BJ (cell line): ENCODE results near the gene ZNF518B. TPM values are rescaled to one million over a fixed set of nuclear protein-coding genes. Genes with fewer than 3 reads are reported as not detected.

ENCODE experiments used
- CTCF ChIA-PET: fragments of 350-600 bp; formaldehyde crosslinking; extraction: SDS; loops from one replicate; lab custom pipeline; 2021; ENCODE audit warnings: antibody characterized with exemption, inconsistent platforms; lab: Yijun Ruan, JAX
- POLR2A ChIA-PET: fragments of 300-600 bp; sonication (Branson Sonifier 250); formaldehyde crosslinking; extraction: SDS; loops from one replicate; lab custom pipeline; 2021; ENCODE audit warnings: antibody characterized with exemption; lab: Charles Lee
- DNase-seq: peaks from one replicate; pipeline ENCODE4 v3.0.0-alpha.2; 2011; ENCODE audit warnings: low read depth
- H3K27me3 ChIP-seq: 2 replicates; pipeline ENCODE4 v1.6.0; 2011; ENCODE audit warnings: low read length; ENCODE audit not compliant: control insufficient read depth, insufficient read depth
- H3K36me3 ChIP-seq: 2 replicates; pipeline ENCODE4 v1.5.1; 2011; ENCODE audit warnings: low read length; ENCODE audit not compliant: control insufficient read depth, insufficient read depth
- H3K4me3 ChIP-seq: 2 replicates; pipeline ENCODE4 v1.5.1; 2011; ENCODE audit warnings: low read depth, mild to moderate bottlenecking, control low read depth, low read length
- CTCF ChIP-seq: IDR thresholded peaks from 2 replicates; pipeline ENCODE4 v1.5.1; 2011; ENCODE audit warnings: low read depth, mild to moderate bottlenecking, control low read depth, inconsistent platforms, low read length, moderate library complexity; ENCODE audit not compliant: insufficient read depth
- polyA plus RNA-seq: library from polyadenylated mRNA; depleted of rRNA; stranded (reverse); fragments of >200 nt; gene quantifications from 2 replicates; pipeline ENCODE4 v1.2.3, GENCODE V29; 2011

ZNF518B gene
- polyA plus RNA-seq, 1 experiment = 8.7 TPM

GRCh38 chr4:10482913-10483312, 25.7 kb upstream of the ZNF518B start:
- no peak for TF ChIP-seq CTCF
- POLR2A ChIA-PET = no interaction called here
- CTCF ChIA-PET = interaction anchor here (3.1 kb wide), 1 partner anchor 22 kb away, joined by 15 read pairs; no protein-coding TSS in a partner anchor
- no peak for DNase-seq
- no peaks in the 10 kb centered on the region; the same call in 1 of the 2 replicates for H3K27me3 ChIP-seq
- H3K4me3 ChIP-seq = no peak overlapping the region
- no peaks in the 10 kb centered on the region for H3K36me3 ChIP-seq

DNA sequence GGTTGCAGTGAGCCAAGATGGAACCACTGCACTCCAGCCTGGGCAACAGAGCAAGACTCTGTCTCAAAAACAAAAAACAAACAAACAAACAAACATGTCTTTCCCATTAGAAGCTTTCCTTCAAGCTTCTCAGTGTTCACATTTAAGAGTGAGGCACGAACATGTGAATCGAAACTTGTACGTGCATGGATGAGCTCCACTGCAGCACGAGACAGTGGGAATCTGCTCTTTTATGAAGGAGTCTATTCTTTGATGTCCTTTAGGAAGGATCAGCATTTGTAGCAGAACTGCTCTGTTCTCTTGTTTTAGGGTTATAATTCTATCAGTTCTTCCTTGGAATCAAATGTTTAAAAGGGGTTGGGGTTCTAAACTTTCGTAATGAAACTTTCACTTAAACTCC, 23.4 kb upstream of the ZNF518B start:
- no peak overlapping the region for H3K4me3 ChIP-seq
- no peaks in the 10 kb centered on the region for H3K36me3 ChIP-seq
- H3K27me3 ChIP-seq = no peaks in the 10 kb centered on the region; the same call in 1 of the 2 replicates
- no peak for TF ChIP-seq CTCF
- ChIA-PET POLR2A (no interaction called here), CTCF (interaction anchor here (3.1 kb wide), 1 partner anchor 20 kb away, joined by 15 read pairs; no protein-coding TSS in a partner anchor)
- DNase-seq = no peak

DNA sequence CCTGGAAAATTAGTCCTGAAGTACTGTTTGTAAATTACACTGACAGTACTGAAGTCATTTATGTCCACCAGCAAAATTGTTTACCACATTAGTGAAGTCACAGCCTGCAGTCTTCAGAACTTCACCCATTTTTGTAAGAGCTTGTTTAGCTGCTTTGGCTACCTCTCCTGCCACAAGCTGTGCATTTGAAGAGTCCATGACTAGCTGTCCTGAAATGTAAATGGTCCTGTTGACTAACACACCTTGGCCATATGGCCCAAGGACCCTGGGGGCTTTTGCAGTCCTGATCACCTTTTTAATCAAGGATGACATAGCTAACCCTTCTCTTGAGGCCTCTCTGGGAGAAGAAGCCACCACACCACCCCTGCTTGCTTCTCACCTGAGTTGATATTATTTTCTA, 21.4 kb upstream of the ZNF518B start:
- CTCF ChIA-PET = interaction anchor here (0.7 to 1.0 kb wide), 3 partner anchors 16 to 1746 kb away, joined by 3 to 4 read pairs (median 3); no protein-coding TSS in a partner anchor
- no peaks in the 10 kb centered on the region for H3K36me3 ChIP-seq
- TF ChIP-seq CTCF = no peak
- no peaks in the 10 kb centered on the region; the same call in 1 of the 2 replicates for H3K27me3 ChIP-seq
- DNase-seq = no peak
- no peak overlapping the region for H3K4me3 ChIP-seq
- POLR2A ChIA-PET = no interaction called here

DNA sequence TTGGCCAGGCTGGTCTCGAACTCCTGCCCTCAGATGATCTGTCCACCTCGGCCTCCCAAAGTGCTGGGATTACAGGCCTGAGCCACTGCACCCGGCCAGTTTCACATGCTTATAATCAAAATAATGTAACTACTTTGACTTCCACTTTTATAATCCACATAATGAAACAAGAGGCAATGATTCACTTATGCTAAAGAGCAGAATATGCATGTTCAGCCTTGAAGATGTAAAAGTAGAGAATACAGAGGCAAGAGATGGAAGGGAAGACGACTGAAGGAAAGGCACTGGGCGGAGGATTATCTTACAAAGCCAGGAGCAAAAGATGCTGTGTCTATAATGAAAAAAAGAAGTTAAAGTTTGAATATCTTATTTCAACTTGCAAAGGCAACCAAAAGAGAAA, 13.3 kb upstream of the ZNF518B start:
- DNase-seq = no peak
- POLR2A ChIA-PET = no interaction called here
- no peak for TF ChIP-seq CTCF
- CTCF ChIA-PET = interaction anchor here (1.5 kb wide), 1 partner anchor 9 kb away, joined by 9 read pairs; no protein-coding TSS in a partner anchor
- no peaks in the 10 kb centered on the region for H3K27me3 ChIP-seq
- no peaks in the 10 kb centered on the region for H3K36me3 ChIP-seq
- no peak overlapping the region for H3K4me3 ChIP-seq

DNA sequence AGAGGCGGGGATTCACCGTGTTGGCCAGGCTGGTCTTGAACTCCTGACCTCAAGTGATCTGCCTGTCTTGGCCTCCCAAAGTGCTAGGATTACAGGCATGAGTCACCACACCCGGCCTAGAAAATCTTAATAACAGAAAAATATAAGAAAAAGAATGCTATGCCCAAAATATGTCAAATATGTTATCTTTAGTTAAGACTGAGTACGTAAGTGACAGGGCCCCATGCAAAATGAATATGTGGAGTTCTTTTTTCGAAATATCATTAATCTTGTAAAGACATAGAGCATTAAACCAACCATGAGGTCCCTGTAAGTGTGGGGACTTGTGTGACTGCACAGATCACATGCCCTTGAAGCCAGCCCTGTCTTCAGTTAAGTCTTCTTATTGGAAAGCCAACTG, 8.9 kb upstream of the ZNF518B start:
- DNase-seq = no peak
- ChIA-PET POLR2A (no interaction called here), CTCF (no interaction called here)
- peaks cover 4% of the 10 kb centered on the region for H3K27me3 ChIP-seq
- TF ChIP-seq CTCF = no peak
- H3K4me3 ChIP-seq = no peak overlapping the region
- H3K36me3 ChIP-seq = no peaks in the 10 kb centered on the region
